ENCODE data around the gene DLG5. TPM values are rescaled to one million over a fixed set of nuclear protein-coding genes. Genes with fewer than 3 reads are reported as not detected.
A peak's percentile ranks its signal among the peaks of the same experiment; 100 is the strongest.

The DLG5 gene
- total and polyA plus RNA-seq, 11 donors, result 5.2 to 27.1 (median 12.8) TPM

GRCh38 chr10:77837248-77837924 is 89.2 kb downstream of the DLG5 start:
- Histone ChIP-seq H3K27ac (peak overlapping the region in 4 of 12 donors; percentile 14 to 81 (median 63)), H3K4me3 (no peak overlapping the region), H3K36me3 (peaks cover 0 to 68% (median 38%) of the 10 kb centered on the region in 9 donors), H3K27me3 (no peaks in the 10 kb centered on the region), H3K9me3 (no peaks in the 10 kb centered on the region), H3K4me1 (peaks cover 0 to 30% (median 12%) of the 10 kb centered on the region in 12 donors)
- intact Hi-C loops (cut with DNase I), result no loop called here
- DNase-seq (no peak), ATAC-seq (peak in 1 of 4 donors; percentile 3)
- 88 to 92% (median 91%) methylated on average over 10 of the region's 10 CpGs for WGBS, 4 donors
- TF ChIP-seq CTCF (IDR thresholded peaks at IDR 0.05) (no peak), POLR2A (IDR thresholded peaks at IDR 0.05) (no peak)

DNA sequence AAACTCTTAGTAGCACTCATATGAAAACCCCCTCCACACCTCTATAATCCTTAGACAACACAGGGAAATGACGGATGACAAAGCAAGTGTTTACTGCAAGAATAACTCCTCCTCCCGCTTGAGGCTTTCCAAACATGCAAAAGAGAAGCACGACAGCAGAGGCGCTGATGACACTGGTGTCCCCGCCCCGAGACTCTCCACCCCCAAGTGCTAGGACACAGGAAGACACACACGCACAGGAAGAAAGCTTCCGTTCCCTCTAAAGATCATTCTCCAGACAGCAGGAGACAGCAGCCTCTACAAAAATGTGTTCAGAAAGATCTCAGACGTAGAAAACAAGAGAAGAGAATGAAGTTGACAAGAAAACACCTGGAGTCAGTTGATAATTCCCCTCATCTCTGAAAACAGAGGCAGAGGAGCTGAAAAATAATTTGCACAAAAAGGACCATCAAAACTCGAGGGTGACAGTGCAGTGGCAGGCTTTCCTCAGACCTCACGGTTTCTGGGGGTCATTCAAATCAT is 90.2 kb downstream of the DLG5 start:
- Histone ChIP-seq H3K4me1 (peaks cover 0 to 34% (median 12%) of the 10 kb centered on the region in 12 donors), H3K36me3 (peaks cover 0 to 68% (median 32%) of the 10 kb centered on the region in 9 donors), H3K4me3 (no peak overlapping the region), H3K9me3 (no peaks in the 10 kb centered on the region), H3K27ac (peak overlapping the region in 11 of 12 donors; percentile 3 to 81 (median 52)), H3K27me3 (no peaks in the 10 kb centered on the region)
- ATAC-seq (peak; percentile 57 to 81 (median 63)), DNase-seq (peak in 4 of 5 donors; percentile 60 to 70 (median 67))
- intact Hi-C loops (cut with DNase I), result no loop called here
- TF ChIP-seq POLR2A (IDR thresholded peaks at IDR 0.05) (no peak), CTCF (IDR thresholded peaks at IDR 0.05) (peak in 1 of 12 donors; percentile 10)
- 40 to 55% (median 49%) methylated on average over 11 of the region's 11 CpGs for WGBS, 4 donors

DNA sequence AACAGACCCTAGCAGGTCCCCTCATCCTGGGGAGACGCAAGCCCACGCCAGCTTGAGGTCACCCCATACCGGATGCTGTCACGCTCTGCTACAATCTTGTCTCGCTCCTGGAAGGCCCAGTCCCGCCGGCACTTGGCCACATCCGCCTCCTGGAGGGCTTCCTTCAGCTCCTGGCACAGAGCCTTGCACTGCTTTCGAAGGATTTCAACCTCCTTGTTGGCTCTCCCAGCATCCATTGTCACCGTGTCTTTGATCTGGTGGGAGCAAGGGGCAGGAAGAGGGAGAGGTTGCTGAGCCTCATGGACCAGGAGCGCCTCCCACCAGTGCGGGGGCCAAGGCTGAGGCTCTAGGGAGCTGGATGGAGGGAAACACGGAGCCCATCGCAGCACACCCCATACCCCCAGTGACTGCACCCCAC is 90.9 kb downstream of the DLG5 start:
- peak overlapping the region in 10 of 12 donors; percentile 16 to 71 (median 46) for H3K27ac ChIP-seq

More for the DNA sequence above, 90.9 kb downstream of the DLG5 start:
- 40 to 66% (median 55%) methylated on average over 11 to 14 of the region's 14 CpGs for WGBS, 4 donors
- intact Hi-C loops (cut with DNase I), result no loop called here
- Histone ChIP-seq H3K27me3 (no peaks in the 10 kb centered on the region), H3K36me3 (peaks cover 0 to 70% (median 26%) of the 10 kb centered on the region in 9 donors), H3K4me1 (peaks cover 0 to 34% (median 12%) of the 10 kb centered on the region in 12 donors), H3K4me3 (no peak overlapping the region), H3K9me3 (no peaks in the 10 kb centered on the region)
- no peak for TF ChIP-seq POLR2A (IDR thresholded peaks at IDR 0.05)
- TF ChIP-seq CTCF (IDR thresholded peaks at IDR 0.05), result no peak
- peak in 4 of 5 donors; percentile 57 to 75 (median 68) for DNase-seq
- peak; percentile 34 to 84 (median 59) for ATAC-seq

Measured in heart left ventricle (tissue), 16 donors.